Activated CD8-positive, alpha-beta T cell treated with anti-CD3 and anti-CD28 coated beads, Interleukin-2, amount 10 ng/mL, durations not matched to agents 7 days and 5 days (primary cell): ENCODE results near the gene SKIDA1. TPM values are rescaled to one million over a fixed set of nuclear protein-coding genes. Genes with fewer than 3 reads are reported as not detected.

Source experiments
- microRNA-seq: library from miRNA; unstranded; fragments of <30 nt; microRNA quantifications from one replicate; pipeline ENCODE4 v1.2.0, GENCODE V29; 2022
- total RNA-seq, 2 experiments: library from RNA; stranded (reverse); gene quantifications; one replicate each; pipeline ENCODE4 v1.2.3, GENCODE V29; 2021

SKIDA1 gene
- total RNA-seq, 2 experiments from 2014 or later: 0.10 to 0.11 TPM

Small RNAs within 50 kb of the gene (microRNA-seq; reads per million reads assigned to microRNA genes)
- not detected for gene MIR1915

Other genes with a start within 250 kb of the SKIDA1 start
- gene MLLT10, start 8.6 kb upstream of the SKIDA1 start, total RNA-seq: 10 to 100 TPM; 46.0 to 47.1 TPM